Colon (tissue), 2 donors: Measurements from ENCODE around the gene TRAPPC12.

Experiments used
- FAIRE-seq: peaks from 2 replicates; lab custom pipeline; 2012; peaks lifted over from hg19 to GRCh38; lab: Jason Lieb, UNC
- donor health status: control.
- donor health status: control.

TRAPPC12 gene

GRCh38 chr2:3408781-3409180, 29.3 kb downstream of the TRAPPC12 start:
- no peak for FAIRE-seq

- no peak for FAIRE-seq
These were observed 30.2 kb downstream of the TRAPPC12 start for GRCh38 chr2:3409627-3410170.

- FAIRE-seq: no peak
These were observed 31.6 kb downstream of the TRAPPC12 start for GRCh38 chr2:3411103-3411502.

DNA sequence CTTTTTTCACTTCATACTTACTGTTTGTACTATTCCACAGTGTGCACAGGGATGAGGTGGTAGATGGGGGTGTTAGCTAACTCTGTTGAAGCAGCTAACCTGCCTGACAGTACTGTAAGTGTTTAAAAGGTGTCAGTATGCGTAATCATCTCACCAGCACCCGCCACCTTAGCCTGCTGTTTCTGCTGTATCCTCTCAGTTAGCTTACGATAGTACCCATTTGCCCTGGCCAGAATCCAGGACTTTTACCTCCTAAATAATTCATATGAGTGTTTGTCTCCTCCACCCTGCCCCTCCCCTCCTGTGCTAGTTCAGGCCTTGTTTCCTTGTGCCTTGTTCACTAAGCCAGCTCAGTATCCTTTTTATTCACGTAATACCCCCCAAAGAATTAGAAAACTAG, 34.2 kb downstream of the TRAPPC12 start:
- no peak for FAIRE-seq

DNA sequence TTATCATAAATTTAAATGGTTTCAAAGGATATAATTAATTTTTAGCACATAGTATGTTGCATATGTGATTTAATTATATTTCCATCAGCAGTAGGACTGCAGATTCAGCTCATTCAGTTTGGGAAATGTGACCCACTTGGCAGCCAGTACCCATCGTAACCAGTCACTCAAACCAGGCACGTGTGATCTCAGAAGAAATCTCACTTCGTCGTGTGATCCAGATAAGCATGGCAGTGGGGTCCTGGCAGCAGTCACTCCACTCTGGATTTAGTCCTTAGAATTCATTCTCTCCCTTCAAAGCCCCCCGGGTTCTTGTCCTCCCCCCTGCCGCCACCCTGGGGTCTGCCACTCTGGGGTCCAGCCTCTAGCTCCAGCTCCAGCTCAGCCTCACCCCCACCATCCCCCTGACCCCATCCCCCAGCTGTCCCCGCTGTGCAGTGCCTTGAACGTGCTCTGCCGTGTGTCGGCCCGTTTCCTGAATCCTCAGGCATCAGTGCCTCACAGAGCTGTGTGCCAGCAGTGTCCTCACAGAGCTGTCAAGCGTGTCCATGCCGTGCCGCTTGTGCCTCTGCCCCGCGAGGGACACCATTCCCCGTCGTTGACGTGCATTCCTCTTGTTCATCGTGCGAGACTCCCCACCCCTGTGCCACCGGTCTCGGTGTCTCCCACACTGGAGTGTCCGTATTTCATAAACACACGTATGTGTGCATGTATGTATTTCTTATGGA, 34.8 kb downstream of the TRAPPC12 start:
- no peak for FAIRE-seq

- no peak for FAIRE-seq
These were observed 39.4 kb downstream of the TRAPPC12 start for GRCh38 chr2:3418766-3419404.

- FAIRE-seq: no peak
These were observed 40.7 kb downstream of the TRAPPC12 start for GRCh38 chr2:3420076-3420768.

GRCh38 chr2:3420769-3421397, 41.4 kb downstream of the TRAPPC12 start:
- FAIRE-seq: no peak

DNA sequence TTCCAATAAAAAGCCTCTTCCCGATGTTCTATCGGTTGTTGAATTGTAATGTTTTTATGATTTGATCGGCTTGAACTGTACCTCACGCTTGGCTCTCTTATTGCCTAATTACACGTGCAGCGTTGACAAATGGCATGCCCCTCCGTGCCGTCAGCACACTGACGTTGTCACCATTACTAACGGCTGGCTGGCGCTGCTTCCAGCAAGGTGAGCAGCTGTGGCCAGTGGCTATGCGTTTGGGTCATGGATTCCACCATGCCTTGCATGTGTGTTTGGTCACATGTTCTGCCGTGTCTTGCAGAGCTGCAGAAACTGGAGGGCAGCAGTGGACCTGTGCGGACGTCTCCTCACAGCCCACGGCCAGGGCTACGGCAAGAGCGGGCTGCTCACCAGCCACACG, 42.1 kb downstream of the TRAPPC12 start:
- no peak for FAIRE-seq

DNA sequence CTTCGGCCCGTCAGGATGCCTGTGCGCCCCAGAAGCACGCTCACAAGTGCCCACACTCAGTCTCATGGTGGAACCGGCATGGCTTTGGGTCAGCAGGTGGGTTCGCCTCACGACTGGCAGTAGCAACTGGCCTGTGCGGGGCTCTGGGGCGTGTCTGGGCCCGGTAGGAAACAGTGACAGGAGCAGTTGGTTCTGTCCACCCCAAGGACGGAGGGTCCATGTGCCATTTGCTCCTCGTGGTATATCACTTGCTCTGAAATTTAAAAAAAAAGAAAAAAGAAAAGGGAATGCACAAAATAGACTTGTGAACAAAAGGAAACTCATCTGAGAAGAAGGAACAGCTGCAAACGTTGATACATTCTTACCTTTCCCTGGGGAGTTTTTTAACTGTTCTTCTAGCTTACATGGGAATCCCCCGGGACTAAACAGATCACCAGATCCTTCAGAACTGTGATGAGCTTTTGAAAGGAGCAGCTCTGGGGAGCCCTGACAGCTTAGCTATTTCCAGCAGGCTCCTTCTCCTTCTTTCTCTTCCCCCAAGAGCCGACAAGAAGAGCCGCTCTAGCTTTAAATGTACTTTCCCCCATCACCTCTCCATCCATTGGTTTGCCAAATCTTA, 42.8 kb downstream of the TRAPPC12 start:
- FAIRE-seq: no peak

DNA sequence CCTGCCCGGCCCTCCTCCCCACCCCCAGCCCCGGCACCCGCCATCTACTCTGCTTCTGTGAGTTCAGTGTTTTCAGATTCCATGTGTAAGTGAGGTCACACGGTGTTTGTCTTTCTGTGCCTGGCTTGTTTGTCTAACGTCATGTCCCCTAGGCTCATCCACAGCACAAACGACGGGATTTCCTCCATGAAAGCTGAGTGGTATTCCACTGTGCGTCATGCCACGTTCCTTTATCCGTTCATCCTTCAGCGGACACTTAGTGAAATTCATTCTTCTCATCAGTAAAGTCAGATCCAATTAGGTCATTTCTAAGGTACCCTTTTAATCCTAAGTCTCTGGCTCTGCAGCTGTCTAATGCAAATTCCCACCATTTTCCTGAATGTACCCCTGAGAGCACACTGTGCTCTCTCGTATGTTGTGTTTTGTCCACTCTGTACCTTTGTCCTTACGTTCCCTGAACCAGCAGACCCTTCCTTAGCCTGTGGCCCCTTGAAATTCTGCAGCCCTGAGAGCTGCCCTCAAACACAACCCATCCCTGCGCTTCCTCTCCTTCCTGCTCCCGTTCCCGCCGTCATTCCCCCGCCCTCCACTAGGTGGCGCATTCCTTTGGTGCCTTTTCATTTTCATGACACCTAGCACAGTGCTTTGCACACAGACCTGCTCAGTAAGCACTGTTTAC, 44.1 kb downstream of the TRAPPC12 start:
- no peak for FAIRE-seq

DNA sequence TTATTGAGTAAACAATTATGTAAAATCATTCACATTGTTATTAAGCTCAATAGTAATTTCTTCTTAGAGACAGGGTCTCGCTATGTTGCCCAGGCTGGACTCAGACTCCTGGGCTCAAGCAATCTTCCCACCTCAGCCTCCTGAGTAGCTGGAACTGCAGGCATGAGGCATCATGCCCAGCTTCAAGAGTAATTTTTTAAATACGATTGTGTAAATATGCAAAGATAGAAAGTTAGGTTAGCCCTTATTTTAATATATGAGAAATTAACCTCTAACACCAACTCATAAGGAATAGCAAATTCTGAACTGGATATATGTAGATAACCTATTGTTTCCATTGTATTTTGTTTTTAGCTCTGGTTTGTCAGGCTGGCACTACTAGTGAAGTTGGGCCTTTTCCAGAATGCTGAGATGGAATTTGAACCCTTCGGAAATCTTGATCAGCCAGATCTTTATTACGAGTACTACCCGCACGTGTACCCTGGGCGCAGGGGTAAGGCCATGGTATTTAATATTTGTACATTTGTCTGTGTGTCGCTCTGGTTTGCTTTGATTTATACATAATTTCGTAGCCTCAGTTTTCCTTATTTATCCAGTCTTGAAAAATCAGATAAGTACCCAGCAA, 44.8 kb downstream of the TRAPPC12 start:
- no peak for FAIRE-seq

DNA sequence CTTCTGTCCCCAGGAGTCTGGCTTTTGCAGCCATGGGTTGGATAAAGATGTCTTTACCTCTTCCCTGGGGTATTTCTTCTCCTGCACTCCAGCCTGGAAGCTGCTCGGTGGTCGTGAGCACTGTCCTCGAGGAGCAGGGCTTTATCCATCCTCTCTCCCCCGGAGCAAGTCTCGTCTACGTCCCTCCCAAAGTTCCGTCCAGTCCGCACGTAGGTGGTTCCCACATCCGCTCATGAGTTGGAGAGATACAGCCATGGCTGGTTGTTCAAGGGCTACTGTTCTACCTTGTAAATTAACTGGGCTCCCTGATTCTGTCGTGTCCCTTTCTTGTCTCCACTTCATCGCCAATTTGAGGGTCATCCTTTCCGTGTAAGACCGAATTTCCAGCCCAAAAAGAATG, 47.1 kb downstream of the TRAPPC12 start:
- FAIRE-seq: no peak

DNA sequence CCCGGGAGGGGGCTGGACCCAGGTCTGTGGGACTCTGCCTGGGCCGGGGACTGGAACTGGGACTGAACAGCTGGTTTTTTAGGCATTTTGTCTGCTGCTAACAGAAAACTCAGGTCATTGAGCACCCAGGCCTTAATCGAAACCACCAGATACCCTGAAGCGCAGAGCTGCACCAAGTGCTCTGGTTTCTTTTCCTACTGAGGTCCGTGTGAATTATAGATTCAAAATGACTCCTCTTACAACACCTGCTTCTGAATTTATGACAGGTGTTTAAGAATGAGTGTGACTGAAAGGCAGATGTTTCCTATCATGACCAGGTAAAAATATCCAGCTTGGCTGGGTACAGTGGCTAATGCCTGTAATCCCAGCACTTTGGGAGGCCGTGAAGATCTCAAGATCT, 47.8 kb downstream of the TRAPPC12 start:
- FAIRE-seq: no peak

- no peak for FAIRE-seq
These were observed 49.1 kb downstream of the TRAPPC12 start for GRCh38 chr2:3428577-3428976.

GRCh38 chr2:3429066-3429610, 49.6 kb downstream of the TRAPPC12 start:
- no peak for FAIRE-seq

- no peak for FAIRE-seq
These were observed 50.7 kb downstream of the TRAPPC12 start for GRCh38 chr2:3430172-3430571.

- no peak for FAIRE-seq
These were observed 51.4 kb downstream of the TRAPPC12 start for GRCh38 chr2:3430740-3431490.

GRCh38 chr2:3432067-3432466, 52.6 kb downstream of the TRAPPC12 start:
- FAIRE-seq: no peak
